Mesenchymal stem cell (in vitro differentiated cells and primary cell): ENCODE data around the gene CPM.
"Not testable (repeated sequence)": the region's sequence is repeated elsewhere in the genome, so short reads cannot be mapped to it uniquely, and the experiment has no call there.

Source experiments
- DNase-seq: peaks from one replicate; pipeline ENCODE4 v3.0.0-alpha.2; 2013
- H2AFZ ChIP-seq: one replicate; pipeline ENCODE4 v1.6.1; 2013; ENCODE audit warnings: low read depth, mild to moderate bottlenecking, control low read depth, inconsistent platforms, low read length, moderate library complexity
- H2AK5ac ChIP-seq: 2 replicates; pipeline ENCODE4 v1.6.1; 2013; ENCODE audit warnings: low read length, moderate library complexity, mild to moderate bottlenecking, inconsistent platforms; ENCODE audit not compliant: severe bottlenecking
- H2BK120ac ChIP-seq: one replicate; pipeline ENCODE4 v1.6.1; 2013; ENCODE audit warnings: low read depth, mild to moderate bottlenecking, inconsistent platforms, low read length, moderate library complexity
- H2BK12ac ChIP-seq, 2 experiments: one replicate each; pipeline ENCODE4 v1.6.1; 2013; ENCODE audit warnings: inconsistent platforms in 2 of 2, low read length in 2 of 2, mild to moderate bottlenecking in 2 of 2, moderate library complexity in 2 of 2, control low read depth in 1 of 2
- H2BK15ac ChIP-seq: one replicate; pipeline ENCODE4 v1.6.1; 2013; ENCODE audit warnings: mild to moderate bottlenecking, low read depth, inconsistent platforms; ENCODE audit not compliant: poor library complexity, severe bottlenecking
- H2BK5ac ChIP-seq: 2 replicates; pipeline ENCODE4 v1.6.1; 2013; ENCODE audit warnings: low read depth, mild to moderate bottlenecking, low read length, control low read depth, inconsistent platforms; ENCODE audit not compliant: poor library complexity, severe bottlenecking
- H3K14ac ChIP-seq, 2 experiments: one replicate each; pipeline ENCODE4 v1.6.1; 2013; ENCODE audit warnings: inconsistent platforms in 2 of 2, low read length in 2 of 2, control low read depth in 1 of 2, mild to moderate bottlenecking in 1 of 2, moderate library complexity in 1 of 2
- H3K18ac ChIP-seq, 2 experiments: one replicate each; pipeline ENCODE4 v1.6.1; 2013; ENCODE audit warnings: inconsistent platforms in 2 of 2, low read length in 2 of 2, control low read depth in 1 of 2, low read depth in 1 of 2, mild to moderate bottlenecking in 1 of 2
- H3K23ac ChIP-seq, 2 experiments: one replicate each; pipeline ENCODE4 v1.6.1; 2013; ENCODE audit warnings: inconsistent platforms in 2 of 2, low read length in 2 of 2, mild to moderate bottlenecking in 2 of 2, moderate library complexity in 2 of 2, control low read depth in 1 of 2
- H3K27ac ChIP-seq: 2 replicates; pipeline ENCODE4 v1.5.1; 2013; ENCODE audit warnings: mild to moderate bottlenecking, moderate library complexity, low read length, control low read depth, inconsistent platforms; ENCODE audit not compliant: poor library complexity, severe bottlenecking
- H3K27me3 ChIP-seq, 2 experiments: 2 replicates each; pipeline versions ENCODE4 v1.6.1 to v1.7.0; 2013; ENCODE audit warnings: low read length in 2 of 2, mild to moderate bottlenecking in 2 of 2, moderate library complexity in 2 of 2, control low read depth in 1 of 2, inconsistent platforms in 1 of 2; ENCODE audit not compliant: control insufficient read depth in 1 of 2, insufficient read depth in 1 of 2
- H3K36me3 ChIP-seq, 2 experiments: 2 replicates each; pipeline versions ENCODE4 v1.6.1 to v1.7.0; 2013; ENCODE audit warnings: low read length in 2 of 2, control low read depth in 1 of 2, inconsistent platforms in 1 of 2, low read depth in 1 of 2, mild to moderate bottlenecking in 1 of 2; ENCODE audit not compliant: insufficient read depth in 2 of 2, control insufficient read depth in 1 of 2
- H3K4ac ChIP-seq, 2 experiments: one replicate each; pipeline ENCODE4 v1.6.1; 2013; ENCODE audit warnings: inconsistent platforms in 2 of 2, low read length in 2 of 2, mild to moderate bottlenecking in 2 of 2, moderate library complexity in 2 of 2, control low read depth in 1 of 2, low read depth in 1 of 2
- H3K4me1 ChIP-seq: 2 replicates; pipeline ENCODE4 v1.6.1; 2013; ENCODE audit warnings: low read depth, low read length, control low read depth; ENCODE audit not compliant: control insufficient read depth, insufficient read depth
- H3K4me2 ChIP-seq: 2 replicates; pipeline ENCODE4 v1.6.1; 2013; ENCODE audit warnings: low read length, mild to moderate bottlenecking, inconsistent platforms; ENCODE audit not compliant: poor library complexity, severe bottlenecking
- H3K4me3 ChIP-seq, 2 experiments: 2 replicates each; pipeline versions ENCODE4 v1.5.1 to v1.7.0; 2013; ENCODE audit warnings: low read length in 2 of 2, mild to moderate bottlenecking in 2 of 2, control low read depth in 1 of 2, low read depth in 1 of 2; ENCODE audit not compliant: insufficient read depth in 1 of 2
- H3K79me1 ChIP-seq: replicated peaks from 2 replicates; pipeline ENCODE4 v1.6.1; 2013; ENCODE audit warnings: mild to moderate bottlenecking, control low read depth, low read length, inconsistent platforms; ENCODE audit not compliant: poor library complexity, severe bottlenecking
- H3K9ac ChIP-seq: 2 replicates; pipeline ENCODE4 v1.7.0; 2013; ENCODE audit warnings: mild to moderate bottlenecking, low read length, moderate library complexity
- H3K9me3 ChIP-seq: 2 replicates; pipeline ENCODE4 v1.7.0; 2013; ENCODE audit warnings: mild to moderate bottlenecking, low read length; ENCODE audit not compliant: control insufficient read depth
- H4K8ac ChIP-seq: one replicate; pipeline ENCODE4 v1.6.1; 2013; ENCODE audit warnings: inconsistent platforms, mild to moderate bottlenecking, low read length, moderate library complexity
- H4K91ac ChIP-seq: one replicate; pipeline ENCODE4 v1.6.1; 2013; ENCODE audit warnings: mild to moderate bottlenecking, low read length, inconsistent platforms
- WGBS: methylation state at CpG from one replicate; pipeline ENCODE4 v1.1.7; 2013; ENCODE audit warnings: mixed read lengths; 5-methylcytosine and 5-hydroxymethylcytosine counted together

The CPM gene

GRCh38 chr12:68841717-68842116, 91.3 kb downstream of the CPM start:
- H3K9me3 ChIP-seq = no peaks in the 10 kb centered on the region

GRCh38 chr12:68841175-68841574, 91.8 kb downstream of the CPM start:
- not testable (repeated sequence) for H2BK12ac ChIP-seq, H4K8ac ChIP-seq, H3K4me3 ChIP-seq, H2BK120ac ChIP-seq, H3K27ac ChIP-seq, H3K27me3 ChIP-seq, H4K91ac ChIP-seq, DNase-seq, H3K9me3 ChIP-seq, H2BK5ac ChIP-seq, H2AK5ac ChIP-seq, H3K4me1 ChIP-seq, H3K4ac ChIP-seq, H2BK15ac ChIP-seq, H3K23ac ChIP-seq, H3K18ac ChIP-seq, H3K14ac ChIP-seq, H2AFZ ChIP-seq, H3K4me2 ChIP-seq, H3K79me1 ChIP-seq
- 97% methylated on average over 3 of the region's 5 CpGs for WGBS
- peak overlapping the region; percentile 50 for H3K9ac ChIP-seq
- H3K36me3 ChIP-seq = peaks cover 28 to 96% of the 10 kb centered on the region in 2 experiments

More at GRCh38 chr12:68841717-68842116, 91.3 kb downstream of the CPM start:
- H4K8ac ChIP-seq = no peak overlapping the region
- H2BK15ac ChIP-seq = no peak overlapping the region
- H3K4me3 ChIP-seq = no peak overlapping the region
- H3K27ac ChIP-seq = no peak overlapping the region
- no peak overlapping the region for H3K23ac ChIP-seq
- no peak for DNase-seq
- H3K27me3 ChIP-seq = no peaks in the 10 kb centered on the region
- H3K18ac ChIP-seq = no peak overlapping the region
- WGBS = 98% methylated on average over 2 of the region's 2 CpGs
- H2AFZ ChIP-seq = no peak overlapping the region
- no peak overlapping the region for H2AK5ac ChIP-seq
- no peak overlapping the region for H2BK5ac ChIP-seq
- H3K36me3 ChIP-seq = peaks cover 28 to 96% of the 10 kb centered on the region in 2 experiments
- H2BK120ac ChIP-seq = no peak overlapping the region
- H3K14ac ChIP-seq = no peak overlapping the region
- no peak overlapping the region for H3K4ac ChIP-seq
- no peak overlapping the region for H4K91ac ChIP-seq
- no peak overlapping the region for H3K4me2 ChIP-seq
- peaks cover 9% of the 10 kb centered on the region for H3K79me1 ChIP-seq
- H3K4me1 ChIP-seq = peaks cover 2% of the 10 kb centered on the region
- peak overlapping the region; percentile 50 for H3K9ac ChIP-seq
- no peak overlapping the region for H2BK12ac ChIP-seq

DNA sequence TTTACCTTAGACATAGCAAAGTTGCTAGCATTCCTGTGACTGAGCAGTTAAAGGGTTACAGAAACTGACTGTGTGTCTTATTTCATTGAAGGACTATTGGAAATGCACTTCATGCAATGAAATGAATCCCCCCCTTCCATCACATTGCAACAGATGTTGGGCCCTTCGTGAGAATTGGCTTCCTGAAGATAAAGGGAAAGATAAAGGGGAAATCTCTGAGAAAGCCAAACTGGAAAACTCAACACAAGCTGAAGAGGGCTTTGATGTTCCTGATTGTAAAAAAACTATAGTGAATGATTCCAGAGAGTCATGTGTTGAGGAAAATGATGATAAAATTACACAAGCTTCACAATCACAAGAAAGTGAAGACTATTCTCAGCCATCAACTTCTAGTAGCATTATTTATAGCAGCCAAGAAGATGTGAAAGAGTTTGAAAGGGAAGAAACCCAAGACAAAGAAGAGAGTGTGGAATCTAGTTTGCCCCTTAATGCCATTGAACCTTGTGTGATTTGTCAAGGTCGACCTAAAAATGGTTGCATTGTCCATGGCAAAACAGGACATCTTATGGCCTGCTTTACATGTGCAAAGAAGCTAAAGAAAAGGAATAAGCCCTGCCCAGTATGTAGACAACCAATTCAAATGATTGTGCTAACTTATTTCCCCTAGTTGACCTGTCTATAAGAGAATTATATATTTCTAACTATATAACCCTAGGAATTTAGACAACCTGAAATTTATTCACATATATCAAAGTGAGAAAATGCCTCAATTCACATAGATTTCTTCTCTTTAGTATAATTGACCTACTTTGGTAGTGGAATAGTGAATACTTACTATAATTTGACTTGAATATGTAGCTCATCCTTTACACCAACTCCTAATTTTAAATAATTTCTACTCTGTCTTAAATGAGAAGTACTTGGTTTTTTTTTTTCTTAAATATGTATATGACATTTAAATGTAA, 93.5 kb downstream of the CPM start:
- Histone ChIP-seq H3K36me3 (peaks cover 20 to 100% of the 10 kb centered on the region in 2 experiments), H4K8ac (no peak overlapping the region), H3K4ac (no peak overlapping the region), H2BK12ac (no peak overlapping the region), H3K9me3 (no peaks in the 10 kb centered on the region), H3K27ac (no peak overlapping the region), H3K4me2 (no peak overlapping the region), H2BK5ac (no peak overlapping the region), H2BK15ac (no peak overlapping the region), H3K23ac (no peak overlapping the region), H2AK5ac (no peak overlapping the region), H3K14ac (no peak overlapping the region), H2AFZ (no peak overlapping the region), H3K27me3 (no peaks in the 10 kb centered on the region), H4K91ac (no peak overlapping the region), H3K79me1 (peaks cover 11% of the 10 kb centered on the region), H3K9ac (peak overlapping the region; percentile 34), H3K18ac (no peak overlapping the region), H3K4me3 (no peak overlapping the region), H2BK120ac (no peak overlapping the region), H3K4me1 (peaks cover 4% of the 10 kb centered on the region)
- WGBS = 81% methylated on average over 2 of the region's 2 CpGs
- DNase-seq = no peak

DNA sequence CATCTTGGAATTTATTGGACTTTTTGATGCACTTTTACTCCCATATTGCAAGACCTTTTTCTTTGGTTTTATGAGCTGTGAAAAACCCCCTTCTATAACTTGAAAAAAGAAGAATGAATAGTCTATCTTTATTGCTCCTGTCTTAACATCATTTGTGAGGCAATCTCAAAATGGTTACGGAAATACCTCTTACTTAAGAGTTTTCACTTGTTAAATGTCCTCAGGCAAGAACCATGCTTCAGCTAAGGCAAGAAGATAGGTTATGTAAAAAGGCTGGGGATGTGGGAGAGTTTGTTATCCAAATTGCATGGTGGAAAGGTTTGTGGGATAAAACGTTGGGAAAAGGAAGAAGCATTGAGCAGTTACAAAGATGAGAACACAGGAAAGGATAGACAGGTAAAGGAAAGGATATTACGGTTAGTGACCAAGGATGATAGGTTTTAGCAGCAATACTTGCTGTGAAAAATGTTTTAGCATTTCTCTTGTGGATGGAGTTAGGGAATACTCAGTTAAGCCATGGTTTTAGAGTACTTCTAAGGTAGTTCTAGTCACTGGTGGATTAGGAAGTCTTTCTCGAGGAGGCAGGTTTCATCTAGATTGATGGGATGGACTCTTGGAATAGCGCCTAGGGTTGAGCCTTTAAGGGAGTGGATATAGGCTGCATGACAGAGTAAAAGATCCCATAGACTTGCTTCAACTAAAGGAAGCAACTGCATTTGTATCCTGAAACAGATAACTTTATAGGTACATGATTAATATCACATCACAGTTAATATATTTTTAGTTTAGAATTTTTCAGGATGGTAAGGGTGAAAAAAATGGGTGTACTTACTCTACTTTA, 94.7 kb downstream of the CPM start:
- H3K18ac ChIP-seq = no peak overlapping the region
- H2BK15ac ChIP-seq = no peak overlapping the region
- no peak overlapping the region for H2BK12ac ChIP-seq
- no peaks in the 10 kb centered on the region for H3K9me3 ChIP-seq
- H3K4me1 ChIP-seq = peaks cover 4% of the 10 kb centered on the region
- H2AK5ac ChIP-seq = no peak overlapping the region
- no peak overlapping the region for H4K91ac ChIP-seq
- H2BK5ac ChIP-seq = no peak overlapping the region
- H3K14ac ChIP-seq = no peak overlapping the region
- no peaks in the 10 kb centered on the region for H3K27me3 ChIP-seq
- no peak overlapping the region for H4K8ac ChIP-seq
- H3K27ac ChIP-seq = peak overlapping the region; percentile 20
- H3K36me3 ChIP-seq = peaks cover 22 to 100% of the 10 kb centered on the region in 2 experiments
- no peak overlapping the region for H3K4ac ChIP-seq
- peaks cover 16% of the 10 kb centered on the region for H3K79me1 ChIP-seq
- no peak overlapping the region for H3K4me2 ChIP-seq
- 96% methylated on average over 4 of the region's 5 CpGs for WGBS
- H2AFZ ChIP-seq = no peak overlapping the region
- H2BK120ac ChIP-seq = no peak overlapping the region
- no peak overlapping the region for H3K23ac ChIP-seq
- no peak overlapping the region for H3K4me3 ChIP-seq
- no peak for DNase-seq
- H3K9ac ChIP-seq = peak overlapping the region; percentile 9
